Measurements from ENCODE around the gene ZMYND15.

GRCh38 chr17:4719684-4720221 is 19.9 kb upstream of the ZMYND15 start:
- no peak for TF ChIP-seq JUND (IDR thresholded peaks at IDR 0.05)
- no peak for TF ChIP-seq YY1 (IDR thresholded peaks at IDR 0.05)
- TF ChIP-seq CTCF (IDR thresholded peaks at IDR 0.05; ENCODE audit: low read depth, low read length, missing input control), result no peak
- no peak for TF ChIP-seq TAF1 (conservative IDR thresholded peaks at IDR 0.05)
- TF ChIP-seq RAD21 (IDR thresholded peaks at IDR 0.05), result no peak
- TF ChIP-seq EGR1 (IDR thresholded peaks at IDR 0.05; ENCODE audit: low read depth in 2 of 2), result no peak
